H1 (cell line): Measurements from ENCODE around the gene PAK6. TPM values are rescaled to one million over a fixed set of nuclear protein-coding genes. Genes with fewer than 3 reads are reported as not detected.

Experiments used
- ATF2 ChIP-seq: IDR thresholded peaks from 2 replicates; pipeline ENCODE4 v1.6.1; 2012; ENCODE audit warnings: low read length, inconsistent platforms
- CHD1 ChIP-seq: IDR thresholded peaks from 2 replicates; pipeline ENCODE4 v1.6.1; 2012; ENCODE audit warnings: low read depth, low read length, improper control_type of control experiment
- CHD7 ChIP-seq: fragments of 300-600 bp; sonication (generic); IDR thresholded peaks from 2 replicates; pipeline ENCODE4 v1.7.1; 2012; ENCODE audit warnings: low read length, moderate library complexity, mild to moderate bottlenecking, inconsistent platforms; ENCODE audit not compliant: insufficient replicate concordance
- CTCF ChIP-seq, 3 experiments: IDR thresholded peaks; 1 replicate in 2 of 3; 2 replicates in 1 of 3; pipeline versions ENCODE4 v1.5.1 to v1.6.1; 2011; ENCODE audit warnings: low read length in 3 of 3, mild to moderate bottlenecking in 3 of 3, inconsistent platforms in 2 of 3, low read depth in 1 of 3, moderate library complexity in 1 of 3; ENCODE audit not compliant: insufficient read depth in 1 of 3; ENCODE audit errors: control extremely low read depth in 1 of 3
- JUN ChIP-seq: IDR thresholded peaks from 2 replicates; pipeline ENCODE4 v1.6.1; 2011; ENCODE audit warnings: low read depth, mild to moderate bottlenecking, improper control_type of control experiment, low read length
- KDM1A ChIP-seq: fragments of 200-600, 300-600 bp; sonication (generic); IDR thresholded peaks from 2 replicates; pipeline ENCODE4 v1.7.1; 2016; ENCODE audit warnings: mild to moderate bottlenecking, low read length, borderline replicate concordance
- YY1 ChIP-seq: IDR thresholded peaks from 2 replicates; pipeline ENCODE4 v1.6.1; 2011; ENCODE audit warnings: low read depth, mild to moderate bottlenecking, low read length
- polyA plus RNA-seq, 7 experiments: library from polyadenylated mRNA; depleted of rRNA in 3 of 7; stranded (reverse) in 5 of 7; unstranded in 2 of 7; fragments of >200 nt in 5 of 7; fragments of 200-250 nt in 2 of 7; gene quantifications; 1 replicate in 5 of 7; 2 replicates in 1 of 7; 4 replicates in 1 of 7; pipeline versions ENCODE4 v1.2.1 to v1.2.3, GENCODE V29; 2011 to 2013; ENCODE audit warnings: missing spikeins in 2 of 7, mixed read lengths in 2 of 7
- total RNA-seq: library from RNA; stranded (reverse); fragmentation: NEBNext Ultra II Directional; extraction: Animal tissue kit (Norgen Biotek cat#: 25700); gene quantifications from 2 replicates; pipeline ENCODE4 v1.2.1, GENCODE V29; 2021

PAK6 gene
- total and polyA plus RNA-seq, 2 of the 8 experiments (the other 6 are each of a cell fraction or from before 2014, with no cell fraction given) = 6.9 to 9.4 TPM

- TF ChIP-seq CHD7 (no peak), ATF2 (no peak), KDM1A (no peak), CTCF (IDR thresholded peaks at IDR 0.05; ENCODE audit: control extremely low read depth in 1 of 3, insufficient read depth in 1 of 3, low read depth in 1 of 3, low read length in 3 of 3) (peak; percentile 9 to 86 (median 81)), YY1 (peak; percentile 66; the same call in 1 of the 2 replicates), JUN (no peak), CHD1 (no peak)
These were observed 82.1 kb downstream of the PAK6 start (continued) for GRCh38 chr15:40320931-40321371.
